Caco-2 (cell line): ENCODE results near the gene SLC6A6. TPM values are rescaled to one million over a fixed set of nuclear protein-coding genes. Genes with fewer than 3 reads are reported as not detected.

Source experiments
- BruUV-seq: library from RNA; stranded (reverse); fragments of 400-500 nt; replicated peaks from 2 replicates; lab custom pipeline; 2021; lab: Mats Ljungman, UMichigan
- CTCF ChIA-PET: fragments of 300-600 bp; sonication (Branson Sonifier 250); formaldehyde crosslinking; loops from one replicate; lab custom pipeline; 2022; ENCODE audit warnings: antibody characterized with exemption; lab: Charles Lee
- POLR2A ChIA-PET: fragments of 300-600 bp; sonication (Branson Sonifier 250); formaldehyde crosslinking; loops from one replicate; lab custom pipeline; 2022; ENCODE audit warnings: antibody characterized with exemption; lab: Charles Lee
- DNase-seq, 2 experiments: peaks; one replicate each; pipeline versions ENCODE4 v3.0.0 to v3.0.0-alpha.2; 2020 to 2022
- H3K27me3 ChIP-seq: replicated peaks from 2 replicates; pipeline ENCODE4 v1.6.0; 2011; ENCODE audit warnings: low read length; ENCODE audit not compliant: control insufficient read depth, insufficient read depth
- H3K36me3 ChIP-seq: 2 replicates; pipeline ENCODE4 v1.5.1; 2011; ENCODE audit warnings: low read length; ENCODE audit not compliant: control insufficient read depth, insufficient read depth
- H3K4me1 ChIP-seq: fragments of 250-450 bp; sonication (Bioruptor Pico); 2 replicates; pipeline ENCODE4 v1.5.1; 2020; ENCODE audit warnings: mild to moderate bottlenecking
- H3K4me3 ChIP-seq: 2 replicates; pipeline ENCODE4 v1.5.1; 2011; ENCODE audit warnings: low read depth, mild to moderate bottlenecking, control low read depth, low read length
- H3K9me3 ChIP-seq: fragments of 250-450 bp; sonication (Bioruptor Pico); 2 replicates; pipeline ENCODE4 v1.5.1; 2020; ENCODE audit warnings: mild to moderate bottlenecking, moderate library complexity
- H3K27ac Mint-ChIP-seq: one replicate; pipeline ENCODE4 v1.8.0; 2022; ENCODE audit warnings: mixed read lengths; ENCODE audit not compliant: unreplicated experiment
- H3K27me3 Mint-ChIP-seq: one replicate; pipeline ENCODE4 v1.8.0; 2022; ENCODE audit warnings: mixed read lengths; ENCODE audit not compliant: insufficient read depth, unreplicated experiment
- H3K36me3 Mint-ChIP-seq: one replicate; pipeline ENCODE4 v1.8.0; 2022; ENCODE audit warnings: mild to moderate bottlenecking, mixed read lengths; ENCODE audit not compliant: insufficient read depth, unreplicated experiment
- H3K4me1 Mint-ChIP-seq: one replicate; pipeline ENCODE4 v1.8.0; 2022; ENCODE audit warnings: low read depth, mixed read lengths; ENCODE audit not compliant: unreplicated experiment
- H3K4me3 Mint-ChIP-seq: one replicate; pipeline ENCODE4 v1.8.0; 2022; ENCODE audit warnings: mild to moderate bottlenecking, moderate library complexity, mixed read lengths; ENCODE audit not compliant: unreplicated experiment
- H3K9me3 Mint-ChIP-seq: one replicate; pipeline ENCODE4 v1.8.0; 2022; ENCODE audit warnings: mixed read lengths; ENCODE audit not compliant: unreplicated experiment
- intact Hi-C: fragments of 100-400 bp; cut with micrococcal nuclease; formaldehyde crosslinking; loops from one replicate; pipeline ENCODE4 v1.10.0; 2022; ENCODE audit not compliant: unreplicated experiment
- total RNA-seq: library from RNA; stranded (reverse); gene quantifications from 2 replicates; pipeline ENCODE4 v1.2.3, GENCODE V29; 2022
- TF ChIP-seq, protein P1 (sequence below), 2 experiments: fragments of 200-600 bp in 1 of 2; IDR thresholded peaks; 1 replicate in 1 of 2; 2 replicates in 1 of 2; pipeline versions ENCODE4 v1.5.1 to v1.8.0; 2011 to 2022; ENCODE audit warnings: antibody characterized with exemption in 1 of 2, control low read depth in 1 of 2, inconsistent platforms in 1 of 2, low read depth in 1 of 2, low read length in 1 of 2, mild to moderate bottlenecking in 1 of 2, moderate library complexity in 1 of 2; ENCODE audit not compliant: insufficient read depth in 1 of 2, severe bottlenecking in 1 of 2, unreplicated experiment in 1 of 2

Gene SLC6A6
- total RNA-seq, 1 experiment from 2014 or later = 49.6 TPM

DNA sequence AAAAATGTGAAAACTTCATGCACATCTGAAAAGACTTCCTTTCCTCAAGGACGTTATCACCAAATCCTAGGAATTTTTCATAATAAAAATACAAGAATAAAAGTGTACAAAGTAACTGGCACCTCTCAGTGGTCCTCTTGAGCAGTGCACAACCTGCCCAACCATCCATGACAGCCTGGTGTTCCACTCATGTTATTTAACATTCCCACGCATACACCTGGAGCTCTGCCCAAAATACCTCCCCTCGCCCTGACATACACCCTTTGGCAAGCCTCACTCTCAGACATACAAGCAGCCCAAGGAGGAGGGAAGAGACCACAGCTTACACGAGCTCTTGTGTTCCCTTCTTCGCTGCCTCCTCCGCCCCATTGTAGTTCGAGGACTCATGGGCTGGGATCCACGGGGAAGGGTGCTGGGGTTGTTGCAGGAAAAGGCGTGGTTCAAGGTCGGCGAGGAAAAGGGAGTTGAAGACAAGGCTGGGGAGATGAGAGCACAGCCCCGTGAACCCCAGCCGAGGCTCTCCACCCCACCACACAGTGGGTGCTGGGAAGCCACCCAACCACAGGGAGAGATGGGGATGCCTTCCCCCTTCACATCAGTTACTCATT lies 114.4 kb downstream of the SLC6A6 start:
- ChIA-PET CTCF (no interaction called here), POLR2A (no interaction called here)
- no TSS peak for BruUV-seq
- Mint-ChIP-seq H3K36me3 (no peaks in the 10 kb centered on the region), H3K27me3 (no peaks in the 10 kb centered on the region), H3K4me3 (no peak overlapping the region), H3K4me1 (no peaks in the 10 kb centered on the region), H3K9me3 (no peaks in the 10 kb centered on the region), H3K27ac (no peak overlapping the region)
- peak in 1 of 2 experiments; percentile 32 for DNase-seq
- H3K9me3 ChIP-seq = no peaks in the 10 kb centered on the region
- H3K27me3 ChIP-seq = no peaks in the 10 kb centered on the region
- no peak overlapping the region for H3K4me3 ChIP-seq
- H3K36me3 ChIP-seq = no peaks in the 10 kb centered on the region
- H3K4me1 ChIP-seq = no peaks in the 10 kb centered on the region
- intact Hi-C loops = no loop called here
- TF ChIP-seq, protein P1, sequence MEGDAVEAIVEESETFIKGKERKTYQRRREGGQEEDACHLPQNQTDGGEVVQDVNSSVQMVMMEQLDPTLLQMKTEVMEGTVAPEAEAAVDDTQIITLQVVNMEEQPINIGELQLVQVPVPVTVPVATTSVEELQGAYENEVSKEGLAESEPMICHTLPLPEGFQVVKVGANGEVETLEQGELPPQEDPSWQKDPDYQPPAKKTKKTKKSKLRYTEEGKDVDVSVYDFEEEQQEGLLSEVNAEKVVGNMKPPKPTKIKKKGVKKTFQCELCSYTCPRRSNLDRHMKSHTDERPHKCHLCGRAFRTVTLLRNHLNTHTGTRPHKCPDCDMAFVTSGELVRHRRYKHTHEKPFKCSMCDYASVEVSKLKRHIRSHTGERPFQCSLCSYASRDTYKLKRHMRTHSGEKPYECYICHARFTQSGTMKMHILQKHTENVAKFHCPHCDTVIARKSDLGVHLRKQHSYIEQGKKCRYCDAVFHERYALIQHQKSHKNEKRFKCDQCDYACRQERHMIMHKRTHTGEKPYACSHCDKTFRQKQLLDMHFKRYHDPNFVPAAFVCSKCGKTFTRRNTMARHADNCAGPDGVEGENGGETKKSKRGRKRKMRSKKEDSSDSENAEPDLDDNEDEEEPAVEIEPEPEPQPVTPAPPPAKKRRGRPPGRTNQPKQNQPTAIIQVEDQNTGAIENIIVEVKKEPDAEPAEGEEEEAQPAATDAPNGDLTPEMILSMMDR (IDR thresholded peaks at IDR 0.05; ENCODE audit: insufficient read depth in 1 of 2, low read depth in 1 of 2, low read length in 1 of 2, severe bottlenecking in 1 of 2, unreplicated experiment in 1 of 2) = no peak

DNA sequence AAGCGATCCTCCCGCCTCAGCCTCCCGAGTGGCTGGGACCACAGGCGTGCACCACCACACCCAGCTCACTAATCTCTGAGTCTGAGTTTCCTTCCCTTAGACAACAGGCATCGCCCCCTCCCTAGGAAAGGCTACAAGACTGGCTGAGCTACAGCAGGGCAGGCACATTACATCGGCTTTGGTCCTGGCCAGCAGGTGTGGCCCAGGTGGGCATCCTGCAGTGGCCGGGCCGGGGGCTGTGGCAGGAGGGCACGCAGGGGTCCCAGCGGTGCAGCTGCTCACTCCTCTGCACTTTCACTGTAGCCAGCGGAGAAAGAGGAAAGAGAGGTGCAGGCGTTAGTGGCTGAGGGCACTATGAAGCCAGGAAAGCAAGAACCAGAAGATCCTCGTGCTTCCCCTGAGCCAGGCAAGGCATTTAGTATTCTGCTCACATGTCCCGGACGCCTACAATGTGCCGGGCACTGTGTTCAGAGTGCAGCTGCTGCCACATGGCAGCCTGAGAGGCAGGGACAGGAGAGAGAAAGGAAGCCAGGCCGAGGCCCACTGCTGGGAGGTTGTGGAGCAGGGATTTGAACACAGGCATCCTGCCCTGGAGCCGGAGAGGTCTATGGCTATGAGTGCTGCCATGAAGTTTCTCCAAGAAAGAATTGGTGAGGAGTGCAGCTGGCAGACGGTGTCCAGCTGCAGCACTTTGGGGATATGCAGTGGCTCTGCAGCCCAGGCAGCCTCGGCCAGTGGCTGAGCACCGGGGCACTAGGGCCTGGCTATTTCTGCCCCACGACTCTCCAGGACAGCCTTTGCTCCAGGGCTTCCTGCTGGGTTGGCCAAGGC lies 115.4 kb downstream of the SLC6A6 start:
- Mint-ChIP-seq H3K9me3 (no peaks in the 10 kb centered on the region), H3K27me3 (no peaks in the 10 kb centered on the region), H3K27ac (no peak overlapping the region), H3K4me1 (no peaks in the 10 kb centered on the region), H3K36me3 (no peaks in the 10 kb centered on the region), H3K4me3 (no peak overlapping the region)
- Histone ChIP-seq H3K36me3 (no peaks in the 10 kb centered on the region), H3K27me3 (no peaks in the 10 kb centered on the region), H3K4me3 (no peak overlapping the region), H3K4me1 (no peaks in the 10 kb centered on the region), H3K9me3 (no peaks in the 10 kb centered on the region)
- POLR2A ChIA-PET = no interaction called here
- TF ChIP-seq, protein P1 (IDR thresholded peaks at IDR 0.05; ENCODE audit: insufficient read depth in 1 of 2, low read depth in 1 of 2, low read length in 1 of 2, severe bottlenecking in 1 of 2, unreplicated experiment in 1 of 2) = no peak
- CTCF ChIA-PET = no interaction called here
- intact Hi-C loops = no loop called here
- peak in 1 of 2 experiments; percentile 26 for DNase-seq
- BruUV-seq = no TSS peak

DNA sequence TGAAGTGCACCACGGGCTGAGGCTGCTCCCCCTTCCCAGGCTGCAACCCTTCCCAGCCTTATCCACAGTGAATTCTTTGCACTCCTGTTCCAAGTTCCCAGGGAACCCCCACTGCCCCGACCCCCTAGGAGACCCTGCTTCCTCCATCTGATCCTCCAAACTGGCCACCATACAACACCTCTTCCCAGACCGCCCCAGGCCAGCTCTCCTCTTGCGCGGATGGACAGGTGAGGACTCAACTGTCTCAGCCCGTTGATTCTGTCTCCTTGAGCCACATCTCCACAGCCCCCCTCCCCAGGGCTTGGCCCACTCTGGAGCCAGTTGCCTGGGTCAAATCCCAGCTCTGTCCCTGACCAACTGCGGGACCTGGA lies 116.0 kb downstream of the SLC6A6 start:
- no peak overlapping the region for H3K4me3 Mint-ChIP-seq
- Histone ChIP-seq H3K36me3 (no peaks in the 10 kb centered on the region), H3K4me1 (no peaks in the 10 kb centered on the region), H3K4me3 (no peak overlapping the region), H3K9me3 (no peaks in the 10 kb centered on the region), H3K27me3 (no peaks in the 10 kb centered on the region)
- TF ChIP-seq, protein P1 (IDR thresholded peaks at IDR 0.05; ENCODE audit: insufficient read depth in 1 of 2, low read depth in 1 of 2, low read length in 1 of 2, severe bottlenecking in 1 of 2, unreplicated experiment in 1 of 2) = no peak
- H3K27me3 Mint-ChIP-seq = no peaks in the 10 kb centered on the region
- POLR2A ChIA-PET = no interaction called here
- CTCF ChIA-PET = no interaction called here
- H3K27ac Mint-ChIP-seq = no peak overlapping the region
- H3K4me1 Mint-ChIP-seq = no peaks in the 10 kb centered on the region
- intact Hi-C loops = no loop called here
- no peaks in the 10 kb centered on the region for H3K36me3 Mint-ChIP-seq
- H3K9me3 Mint-ChIP-seq = no peaks in the 10 kb centered on the region
- BruUV-seq = no TSS peak
- DNase-seq = peak in 1 of 2 experiments; percentile 7
